GM12878 (cell line): ENCODE data around the gene ZNF532. TPM values are rescaled to one million over a fixed set of nuclear protein-coding genes. Genes with fewer than 3 reads are reported as not detected.

ENCODE experiments used
- ATAC-seq: fragments of 200-7000 bp; cut with Tn5 transposase; 3 replicates; pipeline ENCODE4 v1.9.1; 2020; ENCODE audit warnings: mild to moderate bottlenecking, moderate library complexity
- BruUV-seq: library from RNA; stranded (reverse); fragments of 400-500 nt; replicated peaks from 2 replicates; lab custom pipeline; 2021; lab: Mats Ljungman, UMichigan
- CTCF ChIA-PET: fragments of 300-600 bp; sonication (Branson Sonifier 250); formaldehyde crosslinking; extraction: SDS; loops from one replicate; lab custom pipeline; 2021; ENCODE audit warnings: inconsistent platforms; lab: Yijun Ruan, JAX
- POLR2A ChIA-PET: fragments of 350-600 bp; formaldehyde crosslinking; extraction: SDS; loops from one replicate; lab custom pipeline; 2021; ENCODE audit warnings: inconsistent platforms; lab: Charles Lee
- RAD21 ChIA-PET: fragments of 300-600 bp; sonication (Branson Sonifier 250); formaldehyde crosslinking; loops from one replicate; lab custom pipeline; 2023; ENCODE audit warnings: antibody characterized with exemption; ENCODE audit not compliant: unreplicated experiment; lab: Charles Lee
- SMC1A ChIA-PET: fragments of 300-600 bp; sonication (Branson Sonifier 250); formaldehyde crosslinking; loops from one replicate; lab custom pipeline; 2023; ENCODE audit not compliant: unreplicated experiment, uncharacterized antibody; lab: Charles Lee
- DNase-seq: peaks from one replicate; pipeline ENCODE4 v3.0.0-alpha.2; 2011; ENCODE audit warnings: low read depth, low spot score
- FAIRE-seq: peaks from 3 replicates; lab custom pipeline; 2011; peaks lifted over from hg19 to GRCh38; lab: Jason Lieb, UNC
- H2AFZ ChIP-seq: 2 replicates; pipeline ENCODE4 v1.6.0; 2011; ENCODE audit warnings: low read depth, low read length, control low read depth; ENCODE audit not compliant: control insufficient read depth
- H3K27ac ChIP-seq: 2 replicates; pipeline ENCODE4 v1.5.1; 2011; ENCODE audit warnings: control low read depth; ENCODE audit not compliant: control insufficient read depth, insufficient read depth
- H3K27me3 ChIP-seq, 2 experiments: replicated peaks in 1 of 2; 2 replicates each; pipeline versions ENCODE4 v1.6.0 to v1.6.1; 2011; ENCODE audit warnings: low read length in 1 of 2; ENCODE audit not compliant: control insufficient read depth in 2 of 2, insufficient read depth in 2 of 2
- H3K36me3 ChIP-seq, 2 experiments: 2 replicates each; pipeline ENCODE4 v1.5.1; 2011; ENCODE audit warnings: low read length in 1 of 2; ENCODE audit not compliant: control insufficient read depth in 2 of 2, insufficient read depth in 2 of 2
- H3K4me1 ChIP-seq: 2 replicates; pipeline ENCODE4 v1.6.1; 2011; ENCODE audit warnings: mild to moderate bottlenecking, low read length, moderate library complexity, mixed read lengths; ENCODE audit not compliant: control insufficient read depth, insufficient read depth
- H3K4me2 ChIP-seq: 2 replicates; pipeline ENCODE4 v1.6.0; 2011; ENCODE audit warnings: control low read depth; ENCODE audit not compliant: control insufficient read depth, insufficient read depth
- H3K4me3 ChIP-seq: fragments of 200-600 bp; sonication (generic); 2 replicates; pipeline ENCODE4 v1.5.1; 2016
- H3K79me2 ChIP-seq: 2 replicates; pipeline ENCODE4 v1.6.0; 2011; ENCODE audit warnings: low read length; ENCODE audit not compliant: control insufficient read depth, insufficient read depth
- H3K9ac ChIP-seq: 2 replicates; pipeline ENCODE4 v1.8.0; 2011; ENCODE audit warnings: low read length, control low read depth, mixed read lengths; ENCODE audit not compliant: control insufficient read depth, insufficient read depth
- H3K9me3 ChIP-seq: replicated peaks from 3 replicates; pipeline ENCODE4 v1.5.1; 2011; ENCODE audit warnings: mild to moderate bottlenecking, low read length; ENCODE audit not compliant: control insufficient read depth, insufficient read depth
- H4K20me1 ChIP-seq: 2 replicates; pipeline ENCODE4 v1.6.0; 2011; ENCODE audit not compliant: control insufficient read depth, insufficient read depth
- CBX3 ChIP-seq: fragments of 200-600 bp; sonication (generic); IDR thresholded peaks from 2 replicates; pipeline ENCODE4 v1.6.1; 2016; ENCODE audit warnings: low read depth, borderline replicate concordance
- CHD1 ChIP-seq: IDR thresholded peaks from 2 replicates; pipeline ENCODE4 v1.6.1; 2012; ENCODE audit warnings: low read depth, low read length, improper control_type of control experiment
- CREM ChIP-seq: IDR thresholded peaks from 2 replicates; pipeline ENCODE4 v1.6.1; 2014; ENCODE audit warnings: antibody characterized with exemption, low read depth
- DPF2 ChIP-seq: fragments of 450-650 bp; IDR thresholded peaks from 2 replicates; pipeline ENCODE4 v1.6.1; 2017; ENCODE audit warnings: mild to moderate bottlenecking
- IKZF2 ChIP-seq, 2 experiments: fragments of 450-650 bp; IDR thresholded peaks; 2 replicates each; pipeline ENCODE4 v1.6.1; 2017; ENCODE audit warnings: mild to moderate bottlenecking in 2 of 2, moderate library complexity in 2 of 2
- IRF4 ChIP-seq: IDR thresholded peaks from 2 replicates; pipeline ENCODE4 v1.6.1; 2011; ENCODE audit warnings: low read depth, low read length
- JUNB ChIP-seq: IDR thresholded peaks from 2 replicates; pipeline ENCODE4 v1.6.1; 2016; ENCODE audit warnings: antibody characterized with exemption, mild to moderate bottlenecking
- NFYA ChIP-seq: IDR thresholded peaks from 2 replicates; pipeline ENCODE4 v1.6.1; 2011; ENCODE audit warnings: low read depth, mild to moderate bottlenecking, low read length, improper control_type of control experiment, borderline replicate concordance
- NRF1 ChIP-seq: conservative IDR thresholded peaks from 2 replicates; pipeline ENCODE4 v1.6.1; 2011; ENCODE audit warnings: mild to moderate bottlenecking, low read depth, low read length, improper control_type of control experiment
- RCOR1 ChIP-seq: conservative IDR thresholded peaks from 2 replicates; pipeline ENCODE4 v1.6.1; 2012; ENCODE audit warnings: low read depth, low read length, improper control_type of control experiment
- SIN3A ChIP-seq: IDR thresholded peaks from 2 replicates; pipeline ENCODE4 v1.6.1; 2012; ENCODE audit warnings: low read depth, low read length, improper control_type of control experiment
- SMAD5 ChIP-seq: IDR thresholded peaks from 2 replicates; pipeline ENCODE4 v1.6.1; 2016; ENCODE audit warnings: antibody characterized with exemption, low read depth
- SMARCA5 ChIP-seq: fragments of 450-650 bp; IDR thresholded peaks from 2 replicates; pipeline ENCODE4 v1.6.1; 2017; ENCODE audit warnings: mild to moderate bottlenecking
- ZNF217 ChIP-seq: fragments of 450-650 bp; IDR thresholded peaks from 2 replicates; pipeline ENCODE4 v1.6.1; 2017; ENCODE audit warnings: antibody characterized with exemption, mild to moderate bottlenecking
- WGBS: methylation state at CpG from one replicate; pipeline ENCODE4 v1.1.6; 2016; ENCODE audit warnings: low lambda C conversion rate; ENCODE audit not compliant: insufficient replicate concordance, insufficient coverage; ENCODE audit errors: missing lambda C conversion rate; 5-methylcytosine and 5-hydroxymethylcytosine counted together
- in situ Hi-C: fragments of 300-500 bp; cut with MboI; formaldehyde crosslinking; loops from 9 replicates; pipeline ENCODE4 v1.14.3; 2018; ENCODE audit warnings: mixed read lengths
- intact Hi-C: fragments of 100-400 bp; cut with micrococcal nuclease; formaldehyde crosslinking; loops from one replicate; pipeline ENCODE4 v1.14.2; 2022; ENCODE audit not compliant: unreplicated experiment
- polyA plus RNA-seq, 11 experiments: library from polyadenylated mRNA; depleted of rRNA in 4 of 11; unstranded in 6 of 11; stranded (reverse) in 5 of 11; fragments of >200 nt; fragmentation: Nextera tagmentation in 4 of 11; fragmentation: Illumina TruSeq in 1 of 11; extraction: Ambion mirVana in 4 of 11; extraction: Trizol in 1 of 11; gene quantifications; 1 replicate in 1 of 11; 2 replicates in 10 of 11; pipeline versions ENCODE4 v1.2.1 to v1.2.3, GENCODE V29; 2011 to 2016; ENCODE audit warnings: inconsistent platforms in 2 of 11, missing spikeins in 2 of 11, low read depth in 1 of 11
- total RNA-seq, 4 experiments: library from RNA; depleted of rRNA in 3 of 4; stranded (reverse); fragments of >200 nt in 3 of 4; fragmentation: Illumina TruSeq in 1 of 4; extraction: Trizol in 1 of 4; gene quantifications; 2 replicates each; pipeline versions ENCODE4 v1.2.1 to v1.2.3, GENCODE V29; 2013 to 2021
- TF ChIP-seq, protein P1 (sequence below), 3 experiments: IDR thresholded peaks in 2 of 3; conservative IDR thresholded peaks in 1 of 3; 2 replicates each; pipeline ENCODE4 v1.5.1; 2011; ENCODE audit warnings: low read depth in 3 of 3, low read length in 3 of 3, mild to moderate bottlenecking in 3 of 3, control low read depth in 2 of 3, moderate library complexity in 2 of 3, inconsistent platforms in 1 of 3, mixed read lengths in 1 of 3; ENCODE audit not compliant: control insufficient read depth in 2 of 3, insufficient read depth in 1 of 3; ENCODE audit errors: extremely low read depth in 1 of 3

The ZNF532 gene
- total and polyA plus RNA-seq, 10 of the 15 experiments (the other 5 are each of a cell fraction or from before 2014, with no cell fraction given): 0.44 to 3.4 (median 1.4) TPM

DNA sequence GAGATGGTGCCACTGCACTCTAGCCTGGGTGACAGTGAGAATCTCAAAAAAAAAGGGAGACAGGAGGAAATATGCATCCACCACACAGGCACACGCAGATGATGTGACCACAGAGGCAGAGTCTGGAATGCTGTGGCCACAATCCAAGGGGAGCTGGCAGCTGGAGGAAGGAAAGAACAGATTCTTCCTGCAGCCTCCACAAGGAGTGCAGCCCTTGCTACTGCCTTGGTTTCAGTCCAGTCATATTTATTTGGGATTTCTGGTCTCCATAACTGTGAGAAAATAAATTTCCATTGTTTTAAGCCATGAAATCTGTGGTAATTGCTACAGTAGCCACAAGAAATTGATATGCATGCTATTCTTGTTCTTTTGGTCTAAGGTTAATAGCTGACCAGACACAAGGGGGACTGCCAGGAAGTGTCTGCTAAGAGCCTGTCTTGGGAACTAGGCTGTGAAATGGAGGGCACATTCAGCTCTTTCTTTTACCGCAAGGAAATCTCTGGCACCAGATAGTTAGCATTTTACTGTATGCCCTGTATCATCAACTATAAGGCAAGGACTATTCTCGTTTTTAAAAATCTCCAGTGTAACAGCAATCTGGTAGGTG lies 141.9 kb downstream of the ZNF532 start (continued):
- TF ChIP-seq, protein P1, sequence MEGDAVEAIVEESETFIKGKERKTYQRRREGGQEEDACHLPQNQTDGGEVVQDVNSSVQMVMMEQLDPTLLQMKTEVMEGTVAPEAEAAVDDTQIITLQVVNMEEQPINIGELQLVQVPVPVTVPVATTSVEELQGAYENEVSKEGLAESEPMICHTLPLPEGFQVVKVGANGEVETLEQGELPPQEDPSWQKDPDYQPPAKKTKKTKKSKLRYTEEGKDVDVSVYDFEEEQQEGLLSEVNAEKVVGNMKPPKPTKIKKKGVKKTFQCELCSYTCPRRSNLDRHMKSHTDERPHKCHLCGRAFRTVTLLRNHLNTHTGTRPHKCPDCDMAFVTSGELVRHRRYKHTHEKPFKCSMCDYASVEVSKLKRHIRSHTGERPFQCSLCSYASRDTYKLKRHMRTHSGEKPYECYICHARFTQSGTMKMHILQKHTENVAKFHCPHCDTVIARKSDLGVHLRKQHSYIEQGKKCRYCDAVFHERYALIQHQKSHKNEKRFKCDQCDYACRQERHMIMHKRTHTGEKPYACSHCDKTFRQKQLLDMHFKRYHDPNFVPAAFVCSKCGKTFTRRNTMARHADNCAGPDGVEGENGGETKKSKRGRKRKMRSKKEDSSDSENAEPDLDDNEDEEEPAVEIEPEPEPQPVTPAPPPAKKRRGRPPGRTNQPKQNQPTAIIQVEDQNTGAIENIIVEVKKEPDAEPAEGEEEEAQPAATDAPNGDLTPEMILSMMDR (IDR thresholded peaks at IDR 0.05 in 2 of 3, conservative IDR thresholded peaks at IDR 0.05 in 1 of 3; ENCODE audit: control insufficient read depth in 2 of 3, extremely low read depth in 1 of 3, insufficient read depth in 1 of 3, low read depth in 3 of 3, low read length in 3 of 3): no peak

GRCh38 chr18:59008302-59008974 lies 143.8 kb downstream of the ZNF532 start:
- intact Hi-C loops: no loop called here
- no peak for TF ChIP-seq RCOR1
- TF ChIP-seq SMAD5: no peak
- no peak for TF ChIP-seq CHD1
- TF ChIP-seq IKZF2 (IDR thresholded peaks at IDR 0.05): no peak
- TF ChIP-seq NRF1: no peak
- TF ChIP-seq IRF4: no peak
- no peak for TF ChIP-seq JUNB
- no peak for TF ChIP-seq NFYA
- TF ChIP-seq CBX3: no peak
- TF ChIP-seq CREM: no peak
- TF ChIP-seq SIN3A: no peak
- no peak for TF ChIP-seq DPF2
- TF ChIP-seq ZNF217: no peak
- no peak for TF ChIP-seq SMARCA5
- TF ChIP-seq, all 136 proteins: peak for 0
- H2AFZ ChIP-seq: no peak overlapping the region
- RAD21 ChIA-PET: interaction anchor here (0.8 kb wide), 1 partner anchor 12 kb away, joined by 3 read pairs; no protein-coding TSS in a partner anchor
- no peak overlapping the region for H3K27ac ChIP-seq
- no peak overlapping the region for H3K9ac ChIP-seq
- 62% methylated on average over 13 of the region's 13 CpGs for WGBS
- no TSS peak for BruUV-seq
- SMC1A ChIA-PET: interaction anchor here (0.5 to 0.6 kb wide), 2 partner anchors 26 to 115 kb away, joined by 3 to 4 read pairs; no protein-coding TSS in a partner anchor
- H3K79me2 ChIP-seq: no peaks in the 10 kb centered on the region
- H3K4me2 ChIP-seq: no peak overlapping the region
- ATAC-seq: no peak
- no peaks in the 10 kb centered on the region for H4K20me1 ChIP-seq
- H3K9me3 ChIP-seq: no peaks in the 10 kb centered on the region
- H3K4me1 ChIP-seq: peaks cover 20% of the 10 kb centered on the region
- in situ Hi-C loops: no loop called here
- H3K36me3 ChIP-seq: no peaks in the 10 kb centered on the region
- no peak for DNase-seq
- POLR2A ChIA-PET: interaction anchor here (0.6 kb wide), 1 partner anchor 494 kb away, joined by 9 read pairs; no protein-coding TSS in a partner anchor
- CTCF ChIA-PET: interaction anchor here (0.9 to 1.1 kb wide), 2 partner anchors 9 to 240 kb away, joined by 3 read pairs; no protein-coding TSS in a partner anchor
- H3K4me3 ChIP-seq: no peak overlapping the region
- no peaks in the 10 kb centered on the region for H3K27me3 ChIP-seq
- no peak for FAIRE-seq
